NT2/D1 (cell line): Measurements from ENCODE around the gene PLEKHH1.

ENCODE experiments used
- DNase-seq: peaks from one replicate; pipeline ENCODE4 v3.0.0-alpha.2; 2011; ENCODE audit warnings: low read depth, low spot score
- H3K27me3 ChIP-seq: 2 replicates; pipeline ENCODE4 v1.6.0; 2011; ENCODE audit warnings: mild to moderate bottlenecking; ENCODE audit not compliant: insufficient read length, insufficient read depth
- H3K36me3 ChIP-seq: 2 replicates; pipeline ENCODE4 v1.6.1; 2011; ENCODE audit warnings: mild to moderate bottlenecking, low read length, mixed read lengths; ENCODE audit not compliant: insufficient read depth, insufficient read length
- H3K4me1 ChIP-seq: 2 replicates; pipeline ENCODE4 v1.5.1; 2011; ENCODE audit not compliant: insufficient read depth, insufficient read length
- H3K4me3 ChIP-seq: 2 replicates; pipeline ENCODE4 v1.5.1; 2011; ENCODE audit warnings: low read depth; ENCODE audit not compliant: insufficient read length
- H3K9ac ChIP-seq: 2 replicates; pipeline ENCODE4 v1.6.0; 2011; ENCODE audit warnings: low read depth; ENCODE audit not compliant: insufficient read length
- H3K9me3 ChIP-seq: 2 replicates; pipeline ENCODE4 v1.5.1; 2011; ENCODE audit warnings: mild to moderate bottlenecking, low read length; ENCODE audit not compliant: insufficient read depth
- SUZ12 ChIP-seq: IDR thresholded peaks from 2 replicates; pipeline ENCODE4 v1.6.1; 2011; ENCODE audit not compliant: insufficient read length, insufficient read depth; ENCODE audit errors: extremely low read depth
- YY1 ChIP-seq: IDR thresholded peaks from 2 replicates; pipeline ENCODE4 v1.6.1; 2011; ENCODE audit not compliant: insufficient read length, insufficient read depth
- ZNF274 ChIP-seq: IDR thresholded peaks from 2 replicates; pipeline ENCODE4 v1.6.1; 2011; ENCODE audit warnings: mild to moderate bottlenecking, low read depth, low read length

Gene PLEKHH1

DNA sequence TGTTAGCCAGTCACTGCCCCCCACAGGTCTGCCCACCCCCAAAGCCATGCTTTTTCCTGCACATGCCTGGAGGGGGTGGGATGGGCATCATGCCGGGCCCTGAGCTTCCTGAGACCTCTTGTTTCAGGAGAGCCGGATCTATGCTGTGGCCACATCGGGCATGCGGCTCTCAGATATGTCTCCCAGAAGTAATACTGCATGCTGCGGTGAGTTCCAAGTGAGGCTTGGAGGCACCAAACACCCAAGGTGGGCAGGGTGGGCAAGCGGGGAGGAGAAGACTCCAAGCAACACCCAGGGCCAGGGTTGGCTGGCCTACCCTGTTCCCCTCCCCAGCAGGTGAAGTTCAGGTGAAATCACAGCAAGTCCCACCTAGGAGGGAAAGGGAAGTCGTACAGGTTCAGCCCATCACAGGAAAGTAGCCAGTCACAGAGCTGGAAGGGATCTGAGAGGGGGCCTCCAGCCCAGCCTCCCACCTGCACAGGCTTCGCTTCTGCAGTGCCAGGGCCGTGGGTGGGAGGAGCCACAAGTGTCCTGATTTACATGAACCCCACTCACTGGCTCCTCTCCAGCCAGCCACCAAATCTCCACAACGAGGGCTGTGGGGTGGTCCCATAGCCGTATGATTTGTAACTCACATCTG, 36.0 kb downstream of the PLEKHH1 start:
- Histone ChIP-seq H3K9ac (no peak overlapping the region), H3K27me3 (no peaks in the 10 kb centered on the region), H3K4me3 (no peak overlapping the region), H3K9me3 (no peaks in the 10 kb centered on the region), H3K4me1 (peaks cover 8% of the 10 kb centered on the region), H3K36me3 (peaks cover 3% of the 10 kb centered on the region)
- DNase-seq, result no peak
- no peak for TF ChIP-seq YY1
- no peak for TF ChIP-seq SUZ12
- no peak for TF ChIP-seq ZNF274

- TF ChIP-seq YY1 (no peak), ZNF274 (no peak), SUZ12 (no peak)
- Histone ChIP-seq H3K27me3 (no peaks in the 10 kb centered on the region), H3K9ac (no peak overlapping the region), H3K4me1 (peaks cover 8% of the 10 kb centered on the region), H3K9me3 (no peaks in the 10 kb centered on the region), H3K4me3 (no peak overlapping the region), H3K36me3 (peaks cover 6% of the 10 kb centered on the region)
- no peak for DNase-seq
Observed at GRCh38 chr14:67569651-67570290, 36.7 kb downstream of the PLEKHH1 start.

DNA sequence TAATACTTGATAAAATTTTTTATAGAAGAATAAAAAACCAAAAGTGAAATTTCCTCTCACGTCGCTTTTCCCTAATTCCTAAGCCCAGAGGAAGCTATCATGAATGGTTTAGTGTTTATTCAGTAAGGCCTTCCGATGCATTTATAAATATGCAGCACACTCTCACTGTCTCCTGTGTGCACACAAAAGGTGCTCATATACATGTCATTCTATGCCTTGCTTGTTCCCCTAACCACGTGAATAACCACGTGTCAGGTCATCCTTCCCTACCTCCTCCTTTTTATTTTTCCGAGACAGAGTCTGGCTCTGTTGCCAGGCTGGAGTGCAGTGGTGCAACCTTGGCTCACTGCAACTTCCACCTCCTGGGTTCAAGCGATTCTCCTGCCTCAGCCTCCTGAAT, 37.4 kb downstream of the PLEKHH1 start:
- TF ChIP-seq YY1, result no peak
- no peak for TF ChIP-seq SUZ12
- no peak for TF ChIP-seq ZNF274
- Histone ChIP-seq H3K4me1 (peaks cover 8% of the 10 kb centered on the region), H3K4me3 (no peak overlapping the region), H3K9ac (no peak overlapping the region), H3K9me3 (no peaks in the 10 kb centered on the region), H3K27me3 (no peaks in the 10 kb centered on the region), H3K36me3 (peaks cover 8% of the 10 kb centered on the region)
- no peak for DNase-seq

DNA sequence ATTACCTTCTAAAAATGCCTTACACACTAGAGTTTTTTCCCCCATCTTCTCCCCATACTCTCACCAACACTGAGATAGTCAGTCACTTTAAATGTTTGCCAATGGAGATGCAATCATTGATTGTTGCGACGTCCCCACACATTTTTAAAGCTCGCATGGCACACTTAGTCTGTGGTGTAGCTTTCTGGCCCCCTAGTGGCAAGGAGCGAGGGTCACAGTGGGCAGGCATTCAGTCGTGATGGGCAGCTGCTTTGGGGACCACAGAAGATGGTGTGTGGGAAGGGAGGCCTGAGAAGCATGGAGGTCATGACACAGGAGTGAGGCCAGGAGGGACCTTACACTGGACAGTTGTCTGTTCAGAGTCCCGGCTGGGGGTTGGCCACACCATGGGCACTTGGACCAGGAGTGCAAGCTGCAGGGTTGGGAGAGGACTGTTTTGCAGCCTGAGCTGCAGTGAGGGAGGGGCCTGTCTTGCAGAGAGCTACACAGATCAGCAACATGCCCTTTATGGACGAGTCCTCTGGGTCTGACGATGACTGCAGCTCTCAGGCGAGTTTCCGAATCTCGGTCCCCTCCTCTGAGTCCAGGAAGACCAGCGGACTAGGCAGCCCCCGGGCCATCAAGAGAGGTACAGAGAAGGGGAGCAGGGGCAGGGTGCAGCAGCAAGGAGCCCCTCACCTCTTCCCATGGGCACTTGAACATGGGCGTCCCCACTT, 38.3 kb downstream of the PLEKHH1 start:
- Histone ChIP-seq H3K36me3 (peaks cover 18% of the 10 kb centered on the region), H3K9ac (no peak overlapping the region), H3K4me1 (peaks cover 8% of the 10 kb centered on the region), H3K9me3 (no peaks in the 10 kb centered on the region), H3K27me3 (no peaks in the 10 kb centered on the region), H3K4me3 (no peak overlapping the region)
- peak; percentile 15 for DNase-seq
- TF ChIP-seq ZNF274 (no peak), YY1 (no peak), SUZ12 (no peak)

DNA sequence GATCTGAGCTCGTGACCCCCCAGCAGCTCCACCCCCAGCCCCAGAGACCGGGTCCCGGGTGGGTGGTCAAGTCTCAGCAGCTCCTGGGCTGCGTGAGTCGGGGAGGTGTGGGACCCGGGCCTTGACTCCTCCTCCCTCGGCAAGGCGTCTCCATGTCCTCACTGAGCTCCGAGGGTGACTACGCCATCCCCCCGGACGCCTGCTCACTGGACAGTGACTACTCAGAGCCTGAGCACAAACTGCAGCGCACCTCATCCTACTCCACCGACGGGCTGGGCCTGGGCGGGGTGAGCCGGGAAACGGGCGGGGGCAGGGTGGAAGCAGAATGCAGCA, 38.9 kb downstream of the PLEKHH1 start:
- Histone ChIP-seq H3K36me3 (peaks cover 23% of the 10 kb centered on the region), H3K4me1 (peaks cover 8% of the 10 kb centered on the region), H3K9ac (no peak overlapping the region), H3K9me3 (no peaks in the 10 kb centered on the region), H3K4me3 (no peak overlapping the region), H3K27me3 (no peaks in the 10 kb centered on the region)
- TF ChIP-seq YY1, result no peak
- no peak for TF ChIP-seq SUZ12
- no peak for TF ChIP-seq ZNF274
- DNase-seq, result no peak

DNA sequence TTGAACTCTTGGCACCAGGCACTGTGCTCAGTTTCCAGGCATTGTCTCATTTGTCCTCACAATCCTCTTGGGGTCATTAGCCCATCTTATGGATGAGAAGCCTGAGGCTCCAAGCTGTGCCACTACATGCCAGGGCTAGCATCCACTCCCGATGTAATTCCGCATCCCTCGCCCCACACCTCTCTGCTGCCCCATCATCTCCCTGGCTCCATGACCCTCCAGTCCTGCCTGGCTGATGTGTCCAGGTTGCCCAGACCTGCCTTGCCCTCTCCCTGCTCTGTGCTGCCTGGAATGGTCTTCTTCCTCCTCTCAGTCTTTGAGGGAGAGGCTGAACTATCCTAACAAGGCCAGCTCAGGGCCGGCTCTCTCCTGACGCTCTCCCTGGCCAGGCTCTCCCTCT, 39.5 kb downstream of the PLEKHH1 start:
- Histone ChIP-seq H3K9me3 (no peaks in the 10 kb centered on the region), H3K9ac (no peak overlapping the region), H3K27me3 (no peaks in the 10 kb centered on the region), H3K36me3 (peaks cover 23% of the 10 kb centered on the region), H3K4me3 (no peak overlapping the region), H3K4me1 (peaks cover 5% of the 10 kb centered on the region)
- no peak for TF ChIP-seq YY1
- no peak for TF ChIP-seq ZNF274
- no peak for TF ChIP-seq SUZ12
- DNase-seq, result no peak

- Histone ChIP-seq H3K27me3 (no peaks in the 10 kb centered on the region), H3K4me1 (peaks cover 4% of the 10 kb centered on the region), H3K4me3 (no peak overlapping the region), H3K9me3 (no peaks in the 10 kb centered on the region), H3K9ac (no peak overlapping the region), H3K36me3 (peaks cover 29% of the 10 kb centered on the region)
- TF ChIP-seq ZNF274 (no peak), YY1 (no peak), SUZ12 (no peak)
- no peak for DNase-seq
Observed at GRCh38 chr14:67573228-67574010, 40.3 kb downstream of the PLEKHH1 start.
